ENCODE measurements around the gene BNC2.

The BNC2 gene

GRCh38 chr9:16363073-16363781, 507.2 kb downstream of the BNC2 start:
- TF ChIP-seq, protein P1, sequence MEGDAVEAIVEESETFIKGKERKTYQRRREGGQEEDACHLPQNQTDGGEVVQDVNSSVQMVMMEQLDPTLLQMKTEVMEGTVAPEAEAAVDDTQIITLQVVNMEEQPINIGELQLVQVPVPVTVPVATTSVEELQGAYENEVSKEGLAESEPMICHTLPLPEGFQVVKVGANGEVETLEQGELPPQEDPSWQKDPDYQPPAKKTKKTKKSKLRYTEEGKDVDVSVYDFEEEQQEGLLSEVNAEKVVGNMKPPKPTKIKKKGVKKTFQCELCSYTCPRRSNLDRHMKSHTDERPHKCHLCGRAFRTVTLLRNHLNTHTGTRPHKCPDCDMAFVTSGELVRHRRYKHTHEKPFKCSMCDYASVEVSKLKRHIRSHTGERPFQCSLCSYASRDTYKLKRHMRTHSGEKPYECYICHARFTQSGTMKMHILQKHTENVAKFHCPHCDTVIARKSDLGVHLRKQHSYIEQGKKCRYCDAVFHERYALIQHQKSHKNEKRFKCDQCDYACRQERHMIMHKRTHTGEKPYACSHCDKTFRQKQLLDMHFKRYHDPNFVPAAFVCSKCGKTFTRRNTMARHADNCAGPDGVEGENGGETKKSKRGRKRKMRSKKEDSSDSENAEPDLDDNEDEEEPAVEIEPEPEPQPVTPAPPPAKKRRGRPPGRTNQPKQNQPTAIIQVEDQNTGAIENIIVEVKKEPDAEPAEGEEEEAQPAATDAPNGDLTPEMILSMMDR (IDR thresholded peaks at IDR 0.05; ENCODE audit: low read depth, low read length), result no peak
- H3K4me3 ChIP-seq (ENCODE audit: low read depth, low read length), result no peak overlapping the region

GRCh38 chr9:16361939-16362338, 508.5 kb downstream of the BNC2 start:
- TF ChIP-seq, protein P1 (IDR thresholded peaks at IDR 0.05; ENCODE audit: low read depth, low read length), result no peak
- no peak overlapping the region for H3K4me3 ChIP-seq (ENCODE audit: low read depth, low read length)

DNA sequence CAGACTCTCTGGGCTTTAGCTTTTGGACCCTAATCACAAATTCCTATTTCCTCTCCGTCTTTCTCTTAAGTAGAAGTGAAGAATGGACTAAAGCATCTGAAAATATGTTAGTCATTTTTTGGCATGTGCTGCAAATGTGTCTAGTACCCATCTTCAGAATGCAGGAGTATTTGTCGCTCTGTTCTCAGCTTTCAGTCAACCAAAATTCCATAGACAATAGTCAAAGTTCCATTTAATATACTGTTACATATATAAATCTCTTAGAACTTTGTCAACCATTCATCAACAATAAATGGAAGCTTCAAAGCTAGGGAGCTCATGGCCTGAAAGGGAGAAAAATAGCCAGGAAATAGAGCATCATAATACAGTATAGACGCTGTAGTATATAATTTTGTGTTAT, 509.4 kb downstream of the BNC2 start:
- TF ChIP-seq, protein P1 (IDR thresholded peaks at IDR 0.05; ENCODE audit: low read depth, low read length), result no peak
- no peak overlapping the region for H3K4me3 ChIP-seq (ENCODE audit: low read depth, low read length)

DNA sequence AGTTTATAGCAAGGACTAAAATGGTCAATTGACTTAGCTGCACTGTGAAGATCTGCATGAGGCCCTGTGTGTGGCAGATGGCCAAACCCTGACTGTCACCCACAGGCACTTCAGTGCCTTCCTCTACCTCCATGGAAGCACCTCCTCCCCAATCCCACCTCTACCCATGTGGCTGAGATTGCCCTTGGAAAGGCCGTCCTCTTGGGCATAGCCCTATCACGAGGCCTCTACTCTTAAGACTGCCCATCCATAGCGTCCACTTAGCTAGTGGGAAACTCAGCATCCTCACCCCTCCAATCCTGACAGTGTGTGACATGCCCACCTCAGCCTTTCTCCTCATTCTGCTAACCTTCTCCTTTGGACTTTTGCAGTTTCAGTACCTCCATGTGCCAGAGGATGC, 510.2 kb downstream of the BNC2 start:
- no peak overlapping the region for H3K4me3 ChIP-seq (ENCODE audit: low read depth, low read length)
- TF ChIP-seq, protein P1 (IDR thresholded peaks at IDR 0.05; ENCODE audit: low read depth, low read length), result no peak
